HCT116 (cell line): ENCODE results near the gene SLIT1. TPM values are rescaled to one million over a fixed set of nuclear protein-coding genes. Genes with fewer than 3 reads are reported as not detected.

Experiments used
- ATAC-seq: fragments of 200-7000 bp; cut with Tn5 transposase; 2 replicates; pipeline ENCODE4 v1.9.1; 2020; ENCODE audit warnings: mild to moderate bottlenecking, moderate library complexity
- BruUV-seq: library from RNA; stranded (reverse); fragments of 400-500 nt; replicated peaks from 2 replicates; lab custom pipeline; 2021; lab: Mats Ljungman, UMichigan
- CTCF ChIA-PET: fragments of 300-600 bp; sonication (Branson Sonifier 250); formaldehyde crosslinking; loops from one replicate; lab custom pipeline; 2021; ENCODE audit warnings: antibody characterized with exemption; lab: Charles Lee
- POLR2A ChIA-PET: fragments of 300-600, 350-600 bp; sonication (Branson Sonifier 250); formaldehyde crosslinking; loops from one replicate; lab custom pipeline; 2021; ENCODE audit warnings: antibody characterized with exemption; lab: Charles Lee
- RAD21 ChIA-PET, 2 experiments: fragments of 300-600 bp; sonication (Branson Sonifier 250); formaldehyde crosslinking; loops; one replicate each; lab custom pipeline; 2023; ENCODE audit warnings: low total read pairs in 2 of 2; ENCODE audit not compliant: uncharacterized antibody in 2 of 2, unreplicated experiment in 2 of 2, low non-redundant PET in 1 of 2; lab: Charles Lee
- DNase-seq: peaks from one replicate; pipeline ENCODE4 v3.0.0-alpha.2; 2010; ENCODE audit warnings: low read depth, low spot score
- H2AFZ ChIP-seq: fragments of 200-600 bp; shearing (Covaris generic), sonication (generic); 2 replicates; pipeline ENCODE4 v1.6.1; 2017; ENCODE audit warnings: low read depth, mixed run types, mixed read lengths, antibody characterized with exemption, low read length; ENCODE audit not compliant: poor library complexity, severe bottlenecking
- H3K27ac ChIP-seq: 2 replicates; pipeline ENCODE4 v1.5.1; 2012; ENCODE audit warnings: low read depth, low read length
- H3K27me3 ChIP-seq: fragments of 200-600 bp; sonication (generic); 2 replicates; pipeline ENCODE4 v1.6.1; 2016; ENCODE audit warnings: mixed run types, low read length, mixed read lengths; ENCODE audit not compliant: insufficient read depth
- H3K36me3 ChIP-seq, 2 experiments: fragments of 200-500 bp in 1 of 2; fragments of 200-600 bp in 1 of 2; sonication (Bioruptor generic) in 1 of 2; sonication (generic) in 1 of 2; 2 replicates each; pipeline versions ENCODE4 v1.5.1 to v1.6.1; 2014 to 2016; ENCODE audit warnings: low read length in 2 of 2, inconsistent platforms in 1 of 2, mixed read lengths in 1 of 2, mixed run types in 1 of 2; ENCODE audit not compliant: insufficient read depth in 2 of 2, control insufficient read depth in 1 of 2
- H3K4me1 ChIP-seq, 2 experiments: fragments of 200-600 bp in 1 of 2; sonication (generic) in 1 of 2; 2 replicates each; pipeline versions ENCODE4 v1.5.1 to v1.6.1; 2012 to 2017; ENCODE audit warnings: low read length in 2 of 2, inconsistent platforms in 1 of 2, mild to moderate bottlenecking in 1 of 2, mixed read lengths in 1 of 2, mixed run types in 1 of 2, moderate library complexity in 1 of 2; ENCODE audit not compliant: insufficient read depth in 2 of 2, control insufficient read depth in 1 of 2
- H3K4me2 ChIP-seq: fragments of 200-600 bp; sonication (generic); 2 replicates; pipeline ENCODE4 v1.6.1; 2017; ENCODE audit warnings: mixed run types, low read length, mixed read lengths
- H3K4me3 ChIP-seq, 2 experiments: fragments of 200-600 bp in 1 of 2; sonication (generic) in 1 of 2; replicated peaks in 1 of 2; 2 replicates each; pipeline ENCODE4 v1.5.1; 2011 to 2016; ENCODE audit warnings: low read length in 2 of 2, control low read depth in 1 of 2, low read depth in 1 of 2, mild to moderate bottlenecking in 1 of 2, mixed read lengths in 1 of 2, mixed run types in 1 of 2
- H3K79me2 ChIP-seq: fragments of 200-600 bp; sonication (generic); 2 replicates; pipeline ENCODE4 v1.6.1; 2017; ENCODE audit warnings: mild to moderate bottlenecking, mixed run types, low read length, moderate library complexity, mixed read lengths; ENCODE audit not compliant: insufficient read depth
- H3K9ac ChIP-seq: fragments of 200-600 bp; sonication (generic); 2 replicates; pipeline ENCODE4 v1.6.1; 2016; ENCODE audit warnings: low read length, mixed read lengths
- H3K9me2 ChIP-seq: fragments of 200-600 bp; sonication (generic), shearing (Covaris generic); 2 replicates; pipeline ENCODE4 v1.6.1; 2017; ENCODE audit warnings: mixed run types, mild to moderate bottlenecking, moderate library complexity; ENCODE audit not compliant: insufficient read depth
- H3K9me3 ChIP-seq, 2 experiments: fragments of 200-500 bp in 1 of 2; fragments of 200-600 bp in 1 of 2; sonication (Bioruptor generic) in 1 of 2; sonication (generic) in 1 of 2; 2 replicates each; pipeline ENCODE4 v1.6.1; 2014 to 2017; ENCODE audit warnings: low read length in 2 of 2, mixed read lengths in 2 of 2, inconsistent platforms in 1 of 2, low read depth in 1 of 2, mild to moderate bottlenecking in 1 of 2, mixed run types in 1 of 2, moderate library complexity in 1 of 2; ENCODE audit not compliant: control insufficient read depth in 1 of 2, insufficient read depth in 1 of 2
- H4K20me1 ChIP-seq: fragments of 200-600 bp; sonication (generic), shearing (Covaris generic); 2 replicates; pipeline ENCODE4 v1.6.1; 2017; ENCODE audit warnings: mixed run types, mild to moderate bottlenecking, moderate library complexity; ENCODE audit not compliant: insufficient read depth
- CBX3 ChIP-seq: IDR thresholded peaks from 2 replicates; pipeline ENCODE4 v1.6.1; 2012; ENCODE audit warnings: low read depth
- ELF1 ChIP-seq: IDR thresholded peaks from 2 replicates; pipeline ENCODE4 v1.6.1; 2012; ENCODE audit warnings: low read depth, borderline replicate concordance
- JUND ChIP-seq: IDR thresholded peaks from 2 replicates; pipeline ENCODE4 v1.6.1; 2012
- TCF7L2 ChIP-seq: IDR thresholded peaks from 2 replicates; pipeline ENCODE4 v1.7.0; 2011; ENCODE audit warnings: borderline replicate concordance, inconsistent platforms; ENCODE audit not compliant: insufficient read depth, insufficient read length; ENCODE audit errors: extremely low read depth
- YY1 ChIP-seq: IDR thresholded peaks from 2 replicates; pipeline ENCODE4 v1.6.1; 2011; ENCODE audit warnings: low read length, low read depth, moderate library complexity, mild to moderate bottlenecking; ENCODE audit not compliant: insufficient replicate concordance; ENCODE audit errors: extremely low read depth
- ZFX ChIP-seq: fragments of 450-650 bp; IDR thresholded peaks from 2 replicates; pipeline ENCODE4 v1.6.1; 2017
- intact Hi-C: fragments of 100-400 bp; cut with micrococcal nuclease; formaldehyde crosslinking; loops from 2 replicates; pipeline ENCODE4 v1.10.0; 2022
- total RNA-seq: library from RNA; stranded (reverse); gene quantifications from one replicate; pipeline ENCODE4 v1.2.1, GENCODE V29; 2021; ENCODE audit not compliant: unreplicated experiment
- TF ChIP-seq, protein P1 (sequence below): IDR thresholded peaks from 2 replicates; pipeline ENCODE4 v1.6.1; 2012
- TF ChIP-seq, protein P2 (sequence below): IDR thresholded peaks from 2 replicates; pipeline ENCODE4 v1.6.1; 2012
- TF ChIP-seq, protein P3 (sequence below): IDR thresholded peaks from 2 replicates; pipeline ENCODE4 v1.6.1; 2011; ENCODE audit warnings: mild to moderate bottlenecking, low read length, moderate library complexity; ENCODE audit not compliant: insufficient replicate concordance; ENCODE audit errors: extremely low read depth

SLIT1 gene
- total RNA-seq, 1 experiment from 2014 or later = 0.42 TPM

DNA sequence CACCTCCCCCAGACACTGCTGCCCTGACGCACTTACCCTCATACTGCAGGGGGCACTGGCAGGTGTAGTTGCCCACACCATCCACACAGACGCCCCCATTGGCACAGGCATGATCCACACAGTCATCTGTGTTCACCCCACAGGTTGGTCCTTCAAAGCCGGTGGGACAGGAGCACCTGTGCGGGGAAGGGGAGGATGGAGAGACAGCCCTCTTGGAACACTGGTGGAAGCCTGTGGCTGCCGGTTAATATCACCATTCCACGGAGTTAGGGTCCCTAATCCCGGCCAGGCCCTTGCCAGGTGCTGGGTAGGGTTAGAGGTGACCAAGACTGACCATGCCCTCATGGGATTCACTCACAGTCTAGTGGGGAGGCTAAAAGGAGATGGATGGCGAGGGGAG, 171.8 kb downstream of the SLIT1 start:
- POLR2A ChIA-PET = no interaction called here
- no TSS peak for BruUV-seq
- intact Hi-C loops = no loop called here
- Histone ChIP-seq H3K36me3 (no peaks in the 10 kb centered on the region), H3K4me2 (no peak overlapping the region), H3K79me2 (no peaks in the 10 kb centered on the region), H3K27me3 (no peaks in the 10 kb centered on the region), H4K20me1 (no peaks in the 10 kb centered on the region), H3K4me1 (no peaks in the 10 kb centered on the region), H3K4me3 (no peak overlapping the region), H2AFZ (no peak overlapping the region), H3K27ac (no peak overlapping the region), H3K9me2 (no peaks in the 10 kb centered on the region), H3K9ac (no peak overlapping the region), H3K9me3 (no peaks in the 10 kb centered on the region)
- DNase-seq = no peak
- CTCF ChIA-PET = no interaction called here
- no peak for ATAC-seq
- RAD21 ChIA-PET = no interaction called here
- TF ChIP-seq, protein P1, sequence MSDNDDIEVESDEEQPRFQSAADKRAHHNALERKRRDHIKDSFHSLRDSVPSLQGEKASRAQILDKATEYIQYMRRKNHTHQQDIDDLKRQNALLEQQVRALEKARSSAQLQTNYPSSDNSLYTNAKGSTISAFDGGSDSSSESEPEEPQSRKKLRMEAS = no peak
- TF ChIP-seq, protein P2, sequence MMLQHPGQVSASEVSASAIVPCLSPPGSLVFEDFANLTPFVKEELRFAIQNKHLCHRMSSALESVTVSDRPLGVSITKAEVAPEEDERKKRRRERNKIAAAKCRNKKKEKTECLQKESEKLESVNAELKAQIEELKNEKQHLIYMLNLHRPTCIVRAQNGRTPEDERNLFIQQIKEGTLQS = no peak
- no peak for TF ChIP-seq CBX3
- TF ChIP-seq, protein P3, sequence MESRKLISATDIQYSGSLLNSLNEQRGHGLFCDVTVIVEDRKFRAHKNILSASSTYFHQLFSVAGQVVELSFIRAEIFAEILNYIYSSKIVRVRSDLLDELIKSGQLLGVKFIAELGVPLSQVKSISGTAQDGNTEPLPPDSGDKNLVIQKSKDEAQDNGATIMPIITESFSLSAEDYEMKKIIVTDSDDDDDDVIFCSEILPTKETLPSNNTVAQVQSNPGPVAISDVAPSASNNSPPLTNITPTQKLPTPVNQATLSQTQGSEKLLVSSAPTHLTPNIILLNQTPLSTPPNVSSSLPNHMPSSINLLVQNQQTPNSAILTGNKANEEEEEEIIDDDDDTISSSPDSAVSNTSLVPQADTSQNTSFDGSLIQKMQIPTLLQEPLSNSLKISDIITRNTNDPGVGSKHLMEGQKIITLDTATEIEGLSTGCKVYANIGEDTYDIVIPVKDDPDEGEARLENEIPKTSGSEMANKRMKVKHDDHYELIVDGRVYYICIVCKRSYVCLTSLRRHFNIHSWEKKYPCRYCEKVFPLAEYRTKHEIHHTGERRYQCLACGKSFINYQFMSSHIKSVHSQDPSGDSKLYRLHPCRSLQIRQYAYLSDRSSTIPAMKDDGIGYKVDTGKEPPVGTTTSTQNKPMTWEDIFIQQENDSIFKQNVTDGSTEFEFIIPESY = no peak
- TF ChIP-seq TCF7L2 = no peak
- TF ChIP-seq JUND = no peak
- TF ChIP-seq ELF1 = no peak

DNA sequence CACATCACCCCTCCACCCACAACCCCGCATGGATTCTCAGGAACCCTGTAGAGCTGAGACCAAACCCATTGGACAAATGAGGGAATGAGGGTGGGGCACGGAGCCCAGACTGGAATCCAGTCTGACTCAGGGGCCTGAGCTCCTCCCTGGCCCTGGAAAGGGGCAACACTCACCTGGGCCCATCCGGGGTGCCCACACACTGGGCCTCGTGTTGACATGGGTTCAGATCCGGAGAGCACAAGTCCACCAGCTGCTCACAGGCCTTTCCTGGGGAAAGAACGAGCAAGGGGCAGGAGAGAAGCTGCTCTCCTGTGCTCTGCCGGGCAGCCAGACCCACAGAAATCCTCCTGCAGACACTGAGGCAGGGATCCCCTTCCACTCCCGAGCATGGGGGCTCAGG, 172.2 kb downstream of the SLIT1 start:
- H3K9me3 ChIP-seq = no peaks in the 10 kb centered on the region
- H3K9ac ChIP-seq = no peak overlapping the region
- no peak for TF ChIP-seq YY1
- TF ChIP-seq ZFX = no peak
- H3K4me2 ChIP-seq = no peak overlapping the region
- ChIA-PET RAD21 (no interaction called here), POLR2A (no interaction called here), CTCF (interaction anchor here (1.3 kb wide), 1 partner anchor 12 kb away, joined by 6 read pairs; no protein-coding TSS in a partner anchor)
- H3K4me1 ChIP-seq = no peaks in the 10 kb centered on the region
- no peaks in the 10 kb centered on the region for H3K9me2 ChIP-seq
- DNase-seq = no peak
- intact Hi-C loops = no loop called here
- H4K20me1 ChIP-seq = no peaks in the 10 kb centered on the region
- H2AFZ ChIP-seq = no peak overlapping the region
- no peak overlapping the region for H3K27ac ChIP-seq
- H3K79me2 ChIP-seq = no peaks in the 10 kb centered on the region
- no peaks in the 10 kb centered on the region for H3K27me3 ChIP-seq
- BruUV-seq = no TSS peak
- H3K36me3 ChIP-seq = no peaks in the 10 kb centered on the region
- no peak for ATAC-seq
- no peak overlapping the region for H3K4me3 ChIP-seq
